ENCODE results near the gene SCMH1. TPM values are rescaled to one million over a fixed set of nuclear protein-coding genes. Genes with fewer than 3 reads are reported as not detected.

The SCMH1 gene
- total RNA-seq, 1 experiment from 2014 or later, result 55.9 TPM

DNA sequence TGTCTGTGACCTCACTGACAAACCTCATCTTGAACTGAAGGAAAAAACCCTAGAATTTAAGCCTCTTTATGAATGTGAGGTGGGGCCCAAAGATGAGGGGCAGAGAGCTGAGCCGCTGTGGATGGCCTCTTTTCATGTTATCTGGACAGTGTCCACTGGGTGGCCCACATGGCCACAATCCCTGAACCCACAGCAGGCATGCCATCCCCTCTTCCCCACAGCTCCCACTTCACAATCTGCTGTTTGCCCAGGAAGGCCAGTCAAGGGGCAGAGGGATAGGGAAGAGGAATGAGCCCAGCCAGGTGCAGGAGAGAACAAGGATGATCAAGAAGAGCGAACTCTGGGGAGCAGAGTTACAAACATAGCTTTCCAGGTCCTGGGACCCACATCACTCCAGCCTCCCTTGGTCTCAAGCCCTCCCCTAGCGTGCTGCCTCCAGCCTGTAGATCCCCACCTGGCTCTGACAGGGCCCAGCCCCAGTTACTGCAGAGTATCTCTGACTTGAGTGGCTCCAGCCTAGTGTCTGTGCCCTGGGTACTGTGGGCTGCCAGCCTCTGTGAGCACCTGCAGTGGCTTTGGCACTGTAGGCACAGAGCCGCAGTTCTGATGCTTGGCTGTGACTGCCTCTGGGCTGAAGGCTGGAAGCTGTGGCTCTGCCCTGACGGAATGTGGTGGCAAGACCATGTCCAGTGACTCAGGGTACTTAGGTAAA is 218.7 kb downstream of the SCMH1 start:
- no peak overlapping the region for H3K4me3 Mint-ChIP-seq (ENCODE audit: unreplicated experiment)
- peak; percentile 26 for DNase-seq (ENCODE audit: unreplicated experiment)
- intact Hi-C loops (cut with micrococcal nuclease), result loop anchor here (5.0 kb wide), 2 partner anchors 99 to 219 kb away; partner anchors contain the start of gene SCMH1
- TF ChIP-seq, protein P1, sequence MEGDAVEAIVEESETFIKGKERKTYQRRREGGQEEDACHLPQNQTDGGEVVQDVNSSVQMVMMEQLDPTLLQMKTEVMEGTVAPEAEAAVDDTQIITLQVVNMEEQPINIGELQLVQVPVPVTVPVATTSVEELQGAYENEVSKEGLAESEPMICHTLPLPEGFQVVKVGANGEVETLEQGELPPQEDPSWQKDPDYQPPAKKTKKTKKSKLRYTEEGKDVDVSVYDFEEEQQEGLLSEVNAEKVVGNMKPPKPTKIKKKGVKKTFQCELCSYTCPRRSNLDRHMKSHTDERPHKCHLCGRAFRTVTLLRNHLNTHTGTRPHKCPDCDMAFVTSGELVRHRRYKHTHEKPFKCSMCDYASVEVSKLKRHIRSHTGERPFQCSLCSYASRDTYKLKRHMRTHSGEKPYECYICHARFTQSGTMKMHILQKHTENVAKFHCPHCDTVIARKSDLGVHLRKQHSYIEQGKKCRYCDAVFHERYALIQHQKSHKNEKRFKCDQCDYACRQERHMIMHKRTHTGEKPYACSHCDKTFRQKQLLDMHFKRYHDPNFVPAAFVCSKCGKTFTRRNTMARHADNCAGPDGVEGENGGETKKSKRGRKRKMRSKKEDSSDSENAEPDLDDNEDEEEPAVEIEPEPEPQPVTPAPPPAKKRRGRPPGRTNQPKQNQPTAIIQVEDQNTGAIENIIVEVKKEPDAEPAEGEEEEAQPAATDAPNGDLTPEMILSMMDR (IDR thresholded peaks at IDR 0.05; ENCODE audit: unreplicated experiment), result peak; percentile 6
- no peaks in the 10 kb centered on the region for H3K27me3 Mint-ChIP-seq (ENCODE audit: insufficient read depth, unreplicated experiment)
- CTCF ChIA-PET, result interaction anchor here (0.7 to 3.9 kb wide), 7 partner anchors 8 to 408 kb away, joined by 3 to 13 read pairs (median 3); no protein-coding TSS in a partner anchor
- POLR2A ChIA-PET, result interaction anchor here (0.6 to 1.1 kb wide), 3 partner anchors 16 to 287 kb away, joined by 3 to 5 read pairs (median 4); no protein-coding TSS in a partner anchor
- no TSS peak for BruUV-seq (replicated peaks)
- peaks cover 64% of the 10 kb centered on the region for H3K36me3 Mint-ChIP-seq (ENCODE audit: insufficient read depth, unreplicated experiment)
- H3K9me3 Mint-ChIP-seq (ENCODE audit: unreplicated experiment), result no peaks in the 10 kb centered on the region
- H3K27ac Mint-ChIP-seq (ENCODE audit: low read depth, unreplicated experiment), result no peak overlapping the region
- peaks cover 7% of the 10 kb centered on the region for H3K4me1 Mint-ChIP-seq (ENCODE audit: insufficient read depth, unreplicated experiment)

DNA sequence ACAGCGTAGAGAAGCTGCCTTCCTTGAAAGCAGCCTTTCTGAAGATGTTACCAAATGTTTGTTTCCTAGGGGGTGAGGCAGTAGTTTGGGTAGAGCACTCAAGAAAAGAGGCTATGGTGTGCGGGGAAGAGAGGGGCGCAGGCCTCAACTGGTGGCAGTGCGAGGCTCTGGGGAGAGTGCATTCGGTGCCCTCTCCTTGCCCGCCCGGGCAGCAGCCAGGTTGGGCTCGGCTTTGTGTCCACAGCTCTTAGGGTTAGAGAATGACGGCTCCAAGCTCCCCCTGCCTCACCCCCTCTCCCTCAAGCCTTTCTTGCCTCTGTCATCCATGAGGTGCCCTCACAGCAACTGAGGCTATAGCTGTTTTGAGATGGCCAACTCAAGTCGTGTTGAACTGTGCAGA is 219.7 kb downstream of the SCMH1 start:
- intact Hi-C loops (cut with micrococcal nuclease), result loop anchor here (5.0 kb wide), 2 partner anchors 100 to 220 kb away; partner anchors contain the start of gene SCMH1
- Mint-ChIP-seq H3K36me3 (ENCODE audit: insufficient read depth, unreplicated experiment) (peaks cover 64% of the 10 kb centered on the region), H3K27ac (ENCODE audit: low read depth, unreplicated experiment) (no peak overlapping the region), H3K4me3 (ENCODE audit: unreplicated experiment) (no peak overlapping the region), H3K4me1 (ENCODE audit: insufficient read depth, unreplicated experiment) (peaks cover 7% of the 10 kb centered on the region), H3K27me3 (ENCODE audit: insufficient read depth, unreplicated experiment) (no peaks in the 10 kb centered on the region), H3K9me3 (ENCODE audit: unreplicated experiment) (no peaks in the 10 kb centered on the region)
- DNase-seq (ENCODE audit: unreplicated experiment), result no peak
- no TSS peak for BruUV-seq (replicated peaks)
- POLR2A ChIA-PET, result interaction anchor here (1.1 to 1.5 kb wide), 3 partner anchors 15 to 218 kb away, joined by 4 to 5 read pairs (median 4); no protein-coding TSS in a partner anchor
- CTCF ChIA-PET, result interaction anchor here (0.6 to 3.9 kb wide), 5 partner anchors 101 to 340 kb away, joined by 3 to 13 read pairs (median 4); no protein-coding TSS in a partner anchor
- TF ChIP-seq, protein P1 (IDR thresholded peaks at IDR 0.05; ENCODE audit: unreplicated experiment), result no peak

DNA sequence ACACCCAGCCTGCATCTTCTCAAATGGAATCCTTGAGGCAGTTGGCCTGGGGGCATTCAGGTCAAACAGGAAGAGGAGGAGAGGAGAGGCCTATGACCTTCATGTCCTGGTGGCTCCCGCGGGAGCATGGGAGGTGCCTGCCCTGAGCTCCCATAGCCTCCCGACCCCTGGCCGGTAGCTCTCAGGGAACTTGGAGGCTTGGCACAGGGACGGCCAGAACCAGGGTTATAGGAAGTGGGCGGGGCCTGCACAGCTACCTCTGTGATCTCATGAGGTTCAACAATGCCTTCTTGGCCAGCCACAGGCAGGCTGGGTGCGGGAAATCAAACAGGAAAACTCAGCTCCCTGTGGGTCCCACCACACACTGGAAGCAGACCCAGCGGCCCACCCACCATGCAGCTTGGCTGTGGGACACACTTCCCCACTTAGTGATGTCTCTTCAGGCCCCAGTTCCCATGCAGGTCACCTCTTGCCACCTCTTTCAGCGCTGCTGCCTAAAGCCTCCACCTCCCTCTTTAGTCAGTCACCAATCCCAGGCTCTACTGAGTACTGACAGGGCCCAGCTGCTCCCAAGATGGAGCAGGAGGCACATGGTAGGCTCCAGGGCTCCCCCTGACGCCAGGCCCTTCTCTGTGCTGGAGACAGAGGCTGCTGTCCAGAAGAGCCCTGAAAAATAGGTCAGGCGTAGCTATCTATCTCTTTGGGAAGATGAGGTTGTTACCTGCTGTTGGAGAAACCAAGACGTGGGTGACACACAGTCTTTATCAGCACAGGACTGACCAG is 220.4 kb downstream of the SCMH1 start, which contains the start of gene SLFNL1:
SLFNL1 (minus strand) TSS at position 200 of the 783 bp plus-strand sequence. CDS start 1,065 bp downstream, outside the sequence.
- H3K36me3 Mint-ChIP-seq (ENCODE audit: insufficient read depth, unreplicated experiment), result peaks cover 61% of the 10 kb centered on the region
- peak within 1 kb of the TSS; percentile 51 for H3K27ac Mint-ChIP-seq (ENCODE audit: low read depth, unreplicated experiment)
- peak; percentile 26 for DNase-seq (ENCODE audit: unreplicated experiment)
- no peaks in the 10 kb centered on the region for H3K27me3 Mint-ChIP-seq (ENCODE audit: insufficient read depth, unreplicated experiment)
- no peaks in the 10 kb centered on the region for H3K9me3 Mint-ChIP-seq (ENCODE audit: unreplicated experiment)
- H3K4me3 Mint-ChIP-seq (ENCODE audit: unreplicated experiment), result no peak within 1 kb of the TSS
- peaks cover 7% of the 10 kb centered on the region for H3K4me1 Mint-ChIP-seq (ENCODE audit: insufficient read depth, unreplicated experiment)
- ChIA-PET CTCF (interaction anchor here (0.5 to 3.9 kb wide), 4 partner anchors 15 to 162 kb away, joined by 3 to 13 read pairs (median 4); no protein-coding TSS in a partner anchor), POLR2A (interaction anchor here (0.9 to 1.6 kb wide), 5 partner anchors 10 to 219 kb away, joined by 3 to 5 read pairs (median 4); no protein-coding TSS in a partner anchor)
- TF ChIP-seq, protein P1 (IDR thresholded peaks at IDR 0.05; ENCODE audit: unreplicated experiment), result no peak
- intact Hi-C loops (cut with micrococcal nuclease), result loop anchor here (5.0 kb wide), 2 partner anchors 101 to 221 kb away; partner anchors contain the start of gene SCMH1
- no TSS peak for BruUV-seq (replicated peaks)
